Immature natural killer cell (primary cell): ENCODE measurements around the gene PPP1R16B. TPM values are rescaled to one million over a fixed set of nuclear protein-coding genes. Genes with fewer than 3 reads are reported as not detected.
"Not testable (repeated sequence)": the region's sequence is repeated elsewhere in the genome, so short reads cannot be mapped to it uniquely, and the experiment has no call there.

ENCODE experiments used
- DNase-seq, 3 donors: peaks; one replicate each; pipeline ENCODE4 v3.0.0; 2022; ENCODE audit warnings: mixed read lengths in 1 of 3
- H3K27ac Mint-ChIP-seq, 6 donors: one replicate each; pipeline ENCODE4 v1.8.0; 2020; ENCODE audit warnings: mixed read lengths in 6 of 6, mild to moderate bottlenecking in 5 of 6, inconsistent platforms in 4 of 6, moderate library complexity in 3 of 6
- H3K27me3 Mint-ChIP-seq, 3 donors: one replicate each; pipeline ENCODE4 v1.8.0; 2020 to 2021; ENCODE audit warnings: low read depth in 3 of 3, mild to moderate bottlenecking in 3 of 3, mixed read lengths in 3 of 3, moderate library complexity in 3 of 3, inconsistent platforms in 1 of 3
- H3K36me3 Mint-ChIP-seq, 3 donors: one replicate each; pipeline ENCODE4 v1.8.0; 2020; ENCODE audit warnings: mixed read lengths in 3 of 3, inconsistent platforms in 2 of 3, mild to moderate bottlenecking in 2 of 3
- H3K4me1 Mint-ChIP-seq, 2 donors: one replicate each; pipeline ENCODE4 v1.8.0; 2020; ENCODE audit warnings: inconsistent platforms in 2 of 2, mild to moderate bottlenecking in 2 of 2, mixed read lengths in 2 of 2, moderate library complexity in 1 of 2
- H3K4me3 Mint-ChIP-seq, 5 donors: one replicate each; pipeline ENCODE4 v1.8.0; 2020; ENCODE audit warnings: mild to moderate bottlenecking in 5 of 5, mixed read lengths in 5 of 5, inconsistent platforms in 3 of 5, moderate library complexity in 3 of 5
- H3K9me3 Mint-ChIP-seq, 6 donors: one replicate each; pipeline ENCODE4 v1.8.0; 2020; ENCODE audit warnings: mild to moderate bottlenecking in 6 of 6, mixed read lengths in 6 of 6, inconsistent platforms in 4 of 6, moderate library complexity in 3 of 6
- polyA plus RNA-seq, 3 donors: library from polyadenylated mRNA; unstranded; fragments of 300-500 nt; fragmentation: Illumina TruSeq; gene quantifications; one replicate each; pipeline ENCODE4 v1.2.3, GENCODE V29; 2021

The PPP1R16B gene
- polyA plus RNA-seq, 3 donors from 2014 or later = 23.6 to 42.8 (median 24.9) TPM

GRCh38 chr20:38853759-38854158 lies 48.3 kb downstream of the PPP1R16B start:
- H3K27ac Mint-ChIP-seq = peak overlapping the region in 3 of 6 donors; percentile 19 to 53 (median 52)
- peaks cover 0 to 8% (median 4%) of the 10 kb centered on the region in 3 donors for H3K27me3 Mint-ChIP-seq
- no peak for DNase-seq
- peaks cover 0 to 7% (median 4%) of the 10 kb centered on the region in 3 donors for H3K36me3 Mint-ChIP-seq
- no peak overlapping the region for H3K4me3 Mint-ChIP-seq
- H3K9me3 Mint-ChIP-seq = no peaks in the 10 kb centered on the region
- H3K4me1 Mint-ChIP-seq = peaks cover 64 to 83% of the 10 kb centered on the region in 2 donors

GRCh38 chr20:38854654-38855066 lies 49.2 kb downstream of the PPP1R16B start:
- H3K27me3 Mint-ChIP-seq = peaks cover 0 to 13% (median 8%) of the 10 kb centered on the region in 3 donors
- no peak overlapping the region for H3K4me3 Mint-ChIP-seq
- peaks cover 0 to 7% (median 4%) of the 10 kb centered on the region in 3 donors for H3K36me3 Mint-ChIP-seq
- no peak for DNase-seq
- no peaks in the 10 kb centered on the region for H3K9me3 Mint-ChIP-seq
- peak overlapping the region in 3 of 6 donors; percentile 34 to 52 (median 37) for H3K27ac Mint-ChIP-seq
- peaks cover 67 to 84% of the 10 kb centered on the region in 2 donors for H3K4me1 Mint-ChIP-seq

- H3K4me3 Mint-ChIP-seq = no peak overlapping the region
- no peak for DNase-seq
- H3K9me3 Mint-ChIP-seq = no peaks in the 10 kb centered on the region
- H3K27ac Mint-ChIP-seq = peak overlapping the region in 1 of 6 donors; percentile 60
- peaks cover 0 to 13% (median 8%) of the 10 kb centered on the region in 3 donors for H3K27me3 Mint-ChIP-seq
- H3K36me3 Mint-ChIP-seq = peaks cover 0 to 7% (median 4%) of the 10 kb centered on the region in 3 donors
- H3K4me1 Mint-ChIP-seq = peaks cover 70 to 80% of the 10 kb centered on the region in 2 donors
Observed at GRCh38 chr20:38855356-38855755, 49.9 kb downstream of the PPP1R16B start.

- DNase-seq = no peak
- peaks cover 78 to 89% of the 10 kb centered on the region in 2 donors for H3K4me1 Mint-ChIP-seq
- H3K9me3 Mint-ChIP-seq = no peaks in the 10 kb centered on the region
- H3K36me3 Mint-ChIP-seq = peaks cover 0 to 6% (median 4%) of the 10 kb centered on the region in 3 donors
- H3K27ac Mint-ChIP-seq = peak overlapping the region; percentile 14 to 83 (median 64)
- peaks cover 0 to 12% (median 8%) of the 10 kb centered on the region in 3 donors for H3K27me3 Mint-ChIP-seq
- peak overlapping the region in 1 of 5 donors; percentile 13 for H3K4me3 Mint-ChIP-seq
Observed at GRCh38 chr20:38856570-38856969, 51.1 kb downstream of the PPP1R16B start.

- no peak for DNase-seq
- Mint-ChIP-seq H3K9me3 (no peaks in the 10 kb centered on the region), H3K27ac (peak overlapping the region; percentile 86 to 95 (median 90)), H3K4me3 (peak overlapping the region in 1 of 5 donors; percentile 18), H3K27me3 (peaks cover 0 to 10% (median 8%) of the 10 kb centered on the region in 3 donors), H3K36me3 (peaks cover 0 to 4% (median 0%) of the 10 kb centered on the region in 3 donors), H3K4me1 (peaks cover 84 to 89% of the 10 kb centered on the region in 2 donors)
Observed at GRCh38 chr20:38857703-38858102, 52.2 kb downstream of the PPP1R16B start.

- Mint-ChIP-seq H3K4me3 (peak overlapping the region; percentile 60 to 70 (median 65)), H3K9me3 (no peaks in the 10 kb centered on the region), H3K27ac (peak overlapping the region; percentile 86 to 95 (median 90)), H3K36me3 (peaks cover 0 to 4% (median 0%) of the 10 kb centered on the region in 3 donors), H3K27me3 (peaks cover 0 to 10% (median 8%) of the 10 kb centered on the region in 3 donors), H3K4me1 (peaks cover 86 to 89% of the 10 kb centered on the region in 2 donors)
- peak; percentile 54 to 60 (median 59) for DNase-seq
Observed at GRCh38 chr20:38859070-38859690, 53.7 kb downstream of the PPP1R16B start.

GRCh38 chr20:38859857-38860256 lies 54.4 kb downstream of the PPP1R16B start:
- Mint-ChIP-seq H3K4me1 (peaks cover 85% of the 10 kb centered on the region in 2 donors), H3K27ac (peak overlapping the region in 2 of 6 donors; percentile 31 to 91), H3K27me3 (peaks cover 0 to 10% (median 8%) of the 10 kb centered on the region in 3 donors)
- H3K9me3 Mint-ChIP-seq, H3K4me3 Mint-ChIP-seq, H3K36me3 Mint-ChIP-seq, DNase-seq: not testable (repeated sequence)

GRCh38 chr20:38861071-38861401 lies 55.5 kb downstream of the PPP1R16B start:
- no peaks in the 10 kb centered on the region for H3K36me3 Mint-ChIP-seq
- peak overlapping the region in 3 of 5 donors; percentile 1 to 56 (median 30) for H3K4me3 Mint-ChIP-seq
- no peak for DNase-seq
- peaks cover 0 to 12% (median 5%) of the 10 kb centered on the region in 3 donors for H3K27me3 Mint-ChIP-seq
- H3K4me1 Mint-ChIP-seq = peaks cover 74 to 76% of the 10 kb centered on the region in 2 donors
- H3K27ac Mint-ChIP-seq = peak overlapping the region; percentile 24 to 91 (median 77)
- H3K9me3 Mint-ChIP-seq = no peaks in the 10 kb centered on the region

- H3K4me1 Mint-ChIP-seq = peaks cover 74 to 79% of the 10 kb centered on the region in 2 donors
- H3K27me3 Mint-ChIP-seq = peaks cover 0 to 12% (median 6%) of the 10 kb centered on the region in 3 donors
- DNase-seq = no peak
- H3K4me3 Mint-ChIP-seq = peak overlapping the region in 2 of 5 donors; percentile 46 to 54
- no peaks in the 10 kb centered on the region for H3K36me3 Mint-ChIP-seq
- H3K27ac Mint-ChIP-seq = peak overlapping the region; percentile 84 to 96 (median 91)
- no peaks in the 10 kb centered on the region for H3K9me3 Mint-ChIP-seq
Observed at GRCh38 chr20:38862226-38862625, 56.7 kb downstream of the PPP1R16B start.

GRCh38 chr20:38863024-38863851 lies 57.7 kb downstream of the PPP1R16B start:
- H3K9me3 Mint-ChIP-seq = no peaks in the 10 kb centered on the region

GRCh38 chr20:38864662-38865061 lies 59.2 kb downstream of the PPP1R16B start:
- no peak overlapping the region for H3K4me3 Mint-ChIP-seq
- peaks cover 2 to 4% (median 2%) of the 10 kb centered on the region in 3 donors for H3K27me3 Mint-ChIP-seq
- no peaks in the 10 kb centered on the region for H3K9me3 Mint-ChIP-seq
- H3K4me1 Mint-ChIP-seq = peaks cover 69 to 72% of the 10 kb centered on the region in 2 donors
- no peaks in the 10 kb centered on the region for H3K36me3 Mint-ChIP-seq
- DNase-seq = no peak
- H3K27ac Mint-ChIP-seq = peak overlapping the region in 5 of 6 donors; percentile 82 to 96 (median 91)

More at GRCh38 chr20:38863024-38863851, 57.7 kb downstream of the PPP1R16B start:
- peak in 2 of 3 donors; percentile 34 to 47 for DNase-seq
- Mint-ChIP-seq H3K27me3 (peaks cover 0 to 9% (median 6%) of the 10 kb centered on the region in 3 donors), H3K36me3 (no peaks in the 10 kb centered on the region), H3K4me1 (peaks cover 74 to 76% of the 10 kb centered on the region in 2 donors), H3K27ac (peak overlapping the region; percentile 84 to 96 (median 91)), H3K4me3 (peak overlapping the region in 4 of 5 donors; percentile 7 to 55 (median 48))

GRCh38 chr20:38866265-38867061 lies 61.0 kb downstream of the PPP1R16B start:
- H3K27ac Mint-ChIP-seq = peak overlapping the region; percentile 80 to 93 (median 86)
- H3K27me3 Mint-ChIP-seq = peaks cover 4 to 8% (median 6%) of the 10 kb centered on the region in 3 donors
- H3K4me3 Mint-ChIP-seq = peak overlapping the region in 3 of 5 donors; percentile 14 to 53 (median 36)
- no peaks in the 10 kb centered on the region for H3K9me3 Mint-ChIP-seq
- no peaks in the 10 kb centered on the region for H3K36me3 Mint-ChIP-seq
- H3K4me1 Mint-ChIP-seq = peaks cover 74 to 80% of the 10 kb centered on the region in 2 donors
- DNase-seq = peak; percentile 26 to 41 (median 33)

GRCh38 chr20:38867062-38867359 lies 61.5 kb downstream of the PPP1R16B start:
- Mint-ChIP-seq H3K27ac (peak overlapping the region; percentile 46 to 93 (median 86)), H3K9me3 (no peaks in the 10 kb centered on the region), H3K27me3 (peaks cover 5 to 8% (median 7%) of the 10 kb centered on the region in 3 donors), H3K4me1 (peaks cover 74 to 83% of the 10 kb centered on the region in 2 donors), H3K4me3 (peak overlapping the region in 2 of 5 donors; percentile 15 to 36), H3K36me3 (no peaks in the 10 kb centered on the region)
- no peak for DNase-seq
